Epithelial cell of esophagus (primary cell): ENCODE data around the gene TMEM119.
"Not testable (repeated sequence)": the region's sequence is repeated elsewhere in the genome, so short reads cannot be mapped to it uniquely, and the experiment has no call there.

ENCODE experiments used
- DNase-seq: peaks from one replicate; pipeline ENCODE4 v3.0.0; 2010; ENCODE audit warnings: low read depth
- H3K4me3 ChIP-seq: 2 replicates; pipeline ENCODE4 v1.5.1; 2011; ENCODE audit warnings: mild to moderate bottlenecking, low read length, control low read depth
- TF ChIP-seq, protein P1 (sequence below): IDR thresholded peaks from 2 replicates; pipeline ENCODE4 v1.5.1; 2011; ENCODE audit warnings: low read depth, mild to moderate bottlenecking, low read length, control low read depth, inconsistent platforms; ENCODE audit not compliant: insufficient read depth; ENCODE audit errors: missing control alignments

The TMEM119 gene

DNA sequence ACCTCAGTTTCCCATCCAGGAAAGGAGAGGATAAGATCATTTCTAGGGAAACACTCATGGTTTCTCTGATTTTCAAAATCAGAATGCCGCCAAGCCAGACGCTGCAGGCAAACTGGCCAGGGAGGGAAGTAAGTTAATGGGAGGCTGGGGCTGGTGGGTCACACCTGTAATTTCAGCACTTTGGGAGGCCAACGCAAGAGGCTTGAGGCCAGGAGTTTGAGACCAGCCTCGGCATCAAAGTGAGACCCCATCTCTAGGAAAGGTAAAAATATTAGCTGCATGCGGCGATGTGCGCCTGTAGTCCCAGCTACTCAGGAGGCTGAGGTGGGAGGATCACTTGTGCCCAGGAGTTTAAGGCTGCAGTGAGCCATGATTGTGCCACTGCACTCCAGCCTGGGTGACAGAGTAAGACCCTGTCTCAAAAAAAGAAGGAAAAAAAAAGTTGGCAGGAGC lies 35.2 kb upstream of the TMEM119 start:
- TF ChIP-seq, protein P1, sequence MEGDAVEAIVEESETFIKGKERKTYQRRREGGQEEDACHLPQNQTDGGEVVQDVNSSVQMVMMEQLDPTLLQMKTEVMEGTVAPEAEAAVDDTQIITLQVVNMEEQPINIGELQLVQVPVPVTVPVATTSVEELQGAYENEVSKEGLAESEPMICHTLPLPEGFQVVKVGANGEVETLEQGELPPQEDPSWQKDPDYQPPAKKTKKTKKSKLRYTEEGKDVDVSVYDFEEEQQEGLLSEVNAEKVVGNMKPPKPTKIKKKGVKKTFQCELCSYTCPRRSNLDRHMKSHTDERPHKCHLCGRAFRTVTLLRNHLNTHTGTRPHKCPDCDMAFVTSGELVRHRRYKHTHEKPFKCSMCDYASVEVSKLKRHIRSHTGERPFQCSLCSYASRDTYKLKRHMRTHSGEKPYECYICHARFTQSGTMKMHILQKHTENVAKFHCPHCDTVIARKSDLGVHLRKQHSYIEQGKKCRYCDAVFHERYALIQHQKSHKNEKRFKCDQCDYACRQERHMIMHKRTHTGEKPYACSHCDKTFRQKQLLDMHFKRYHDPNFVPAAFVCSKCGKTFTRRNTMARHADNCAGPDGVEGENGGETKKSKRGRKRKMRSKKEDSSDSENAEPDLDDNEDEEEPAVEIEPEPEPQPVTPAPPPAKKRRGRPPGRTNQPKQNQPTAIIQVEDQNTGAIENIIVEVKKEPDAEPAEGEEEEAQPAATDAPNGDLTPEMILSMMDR, result no peak
- no peak for DNase-seq
- H3K4me3 ChIP-seq, result no peak overlapping the region

DNA sequence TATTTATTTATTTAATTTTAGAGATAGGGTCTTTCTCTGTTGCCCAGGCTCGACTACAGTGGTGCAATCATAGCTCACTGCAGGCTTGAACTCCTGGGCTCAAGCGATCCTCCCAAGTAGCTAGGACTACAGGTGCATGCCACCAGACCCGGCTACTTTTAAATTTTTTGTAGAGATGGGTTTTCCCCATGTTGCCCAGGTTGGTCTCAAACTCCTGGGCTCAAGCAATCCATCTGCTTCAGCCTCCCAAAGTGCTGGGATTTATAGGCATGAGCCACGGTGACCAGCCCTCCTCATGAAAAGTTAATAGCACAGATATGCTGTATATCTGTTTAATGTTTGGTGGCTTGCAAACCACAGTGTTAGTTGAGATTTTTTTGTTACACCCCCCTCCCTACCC lies 33.4 kb upstream of the TMEM119 start:
- H3K4me3 ChIP-seq, DNase-seq: not testable (repeated sequence)

DNA sequence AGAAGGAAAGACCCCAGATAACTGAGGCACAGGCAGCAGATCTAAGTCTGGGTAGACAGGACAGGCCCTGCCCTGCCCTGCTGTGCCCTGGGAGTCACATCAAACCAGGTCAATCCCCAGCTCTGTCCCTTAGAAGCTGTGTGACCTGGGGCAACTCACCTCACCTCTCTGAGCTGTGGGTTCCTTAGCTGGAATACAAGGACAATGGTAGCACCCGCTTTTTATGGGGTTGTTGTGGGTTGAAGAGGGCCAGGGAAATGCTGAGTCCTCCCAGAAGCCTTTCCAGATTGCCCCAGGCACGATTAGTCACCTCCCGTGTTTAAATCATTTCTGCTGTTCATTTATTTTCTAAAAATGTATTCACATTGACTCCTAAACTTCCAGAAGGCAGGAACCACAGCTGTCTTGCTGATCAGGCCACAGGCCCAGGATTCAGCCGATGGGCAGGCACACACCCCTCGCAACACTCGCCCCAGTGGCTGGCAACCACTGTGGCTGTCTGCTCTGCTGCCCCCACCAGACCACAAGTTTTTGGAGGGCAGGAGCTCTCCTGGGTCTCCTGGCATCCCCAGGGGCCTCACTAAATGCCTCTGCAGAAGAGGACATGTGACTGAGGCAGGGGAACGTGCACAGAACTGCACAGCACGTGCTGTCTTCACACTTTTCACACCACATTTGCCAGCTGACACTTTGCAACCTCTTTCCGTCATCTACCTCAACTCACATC lies 32.8 kb upstream of the TMEM119 start:
- no peak overlapping the region for H3K4me3 ChIP-seq
- peak; percentile 93 for DNase-seq

DNA sequence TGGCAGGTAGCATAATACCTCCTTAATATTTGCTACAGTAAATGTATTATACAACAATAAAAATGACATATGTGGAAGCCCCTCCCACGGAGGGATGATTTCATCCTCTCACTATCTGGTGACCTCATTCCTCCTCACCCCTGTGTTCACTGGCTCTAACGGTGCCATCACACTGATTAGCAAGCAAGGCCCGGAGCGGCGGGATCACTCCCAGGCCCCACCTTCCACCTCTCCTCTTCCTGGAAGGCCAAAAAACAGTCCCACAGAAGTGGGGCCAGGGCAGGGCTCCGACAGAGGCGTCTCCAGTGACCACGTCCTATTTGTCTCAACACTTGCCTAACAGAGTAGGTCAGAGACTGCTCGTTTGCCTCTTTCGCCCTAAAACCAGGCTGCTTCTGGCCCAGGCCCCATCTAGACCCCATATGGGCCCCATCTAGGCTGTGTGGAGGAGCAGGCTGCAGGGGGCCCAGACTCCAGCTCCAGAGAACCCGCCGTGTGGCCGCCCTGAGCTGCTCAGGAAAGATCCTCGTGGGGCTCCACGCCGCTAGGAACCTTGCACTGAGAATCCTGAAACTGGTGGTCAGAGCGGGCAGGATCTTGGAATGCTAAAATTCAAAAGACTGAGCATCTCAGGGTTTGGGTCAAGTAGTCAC lies 32.1 kb upstream of the TMEM119 start:
- peak; percentile 93 for DNase-seq
- H3K4me3 ChIP-seq, result no peak overlapping the region
- TF ChIP-seq, protein P1, result no peak

More for the DNA sequence above, 32.8 kb upstream of the TMEM119 start:
- TF ChIP-seq, protein P1, result no peak

DNA sequence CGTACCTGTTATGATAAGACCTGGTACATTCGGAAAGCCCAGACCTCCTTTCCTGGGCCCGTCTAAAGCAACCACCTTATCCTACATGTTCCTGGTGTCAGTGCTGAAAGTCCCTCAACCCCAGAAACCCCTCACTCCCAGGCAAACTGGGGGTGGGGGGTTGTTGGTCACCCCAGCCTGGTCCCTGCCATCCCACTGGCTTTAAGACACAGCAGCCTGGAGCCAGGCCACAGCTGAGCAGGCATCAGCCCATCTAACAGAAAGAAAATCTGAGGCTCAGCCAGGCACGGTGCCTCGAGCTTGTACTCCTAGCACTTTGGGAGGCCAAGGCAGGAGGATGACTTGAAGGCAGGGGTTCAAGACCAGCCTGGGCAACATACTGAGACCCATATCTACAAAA lies 31.3 kb upstream of the TMEM119 start:
- H3K4me3 ChIP-seq, result no peak overlapping the region
- no peak for DNase-seq
- TF ChIP-seq, protein P1, result no peak

DNA sequence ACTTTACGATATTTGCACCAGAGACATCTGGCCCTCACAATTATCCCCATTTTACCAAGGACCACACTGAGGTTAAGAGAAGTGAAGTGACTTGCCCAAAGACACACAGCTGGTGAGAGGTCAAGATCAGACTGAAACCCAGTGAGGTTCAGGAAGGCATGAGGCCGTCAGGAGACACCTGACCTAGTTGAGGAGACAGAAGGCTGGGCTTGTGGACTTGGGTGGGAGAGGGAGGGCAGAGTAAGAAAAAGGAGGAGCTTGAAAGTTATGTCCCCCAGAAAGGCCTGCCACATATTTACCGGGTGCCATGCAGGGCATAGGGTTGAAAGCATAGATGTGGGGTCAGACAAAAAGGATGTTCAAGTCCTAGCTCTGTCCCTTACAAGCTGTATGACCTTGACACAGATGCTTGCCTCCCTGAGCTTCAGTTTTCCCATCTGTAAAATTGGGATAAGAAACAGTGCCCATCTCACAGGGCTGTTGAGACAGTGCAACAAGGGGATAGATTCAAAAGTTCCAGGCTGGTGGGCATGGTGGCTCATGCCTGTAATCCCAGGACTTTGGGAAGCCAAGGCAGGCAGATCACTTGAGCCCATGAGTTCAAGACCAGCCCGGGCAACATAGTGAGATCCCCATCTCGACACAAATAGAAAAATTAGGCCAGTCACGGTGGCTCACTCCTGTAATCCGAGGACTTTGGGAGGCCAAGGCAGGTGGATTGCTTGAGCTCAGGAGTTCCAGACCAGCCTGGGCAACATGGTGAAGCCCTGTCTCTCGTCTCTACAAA lies 29.4 kb upstream of the TMEM119 start:
- no peak overlapping the region for H3K4me3 ChIP-seq
- no peak for DNase-seq
- TF ChIP-seq, protein P1, result no peak

DNA sequence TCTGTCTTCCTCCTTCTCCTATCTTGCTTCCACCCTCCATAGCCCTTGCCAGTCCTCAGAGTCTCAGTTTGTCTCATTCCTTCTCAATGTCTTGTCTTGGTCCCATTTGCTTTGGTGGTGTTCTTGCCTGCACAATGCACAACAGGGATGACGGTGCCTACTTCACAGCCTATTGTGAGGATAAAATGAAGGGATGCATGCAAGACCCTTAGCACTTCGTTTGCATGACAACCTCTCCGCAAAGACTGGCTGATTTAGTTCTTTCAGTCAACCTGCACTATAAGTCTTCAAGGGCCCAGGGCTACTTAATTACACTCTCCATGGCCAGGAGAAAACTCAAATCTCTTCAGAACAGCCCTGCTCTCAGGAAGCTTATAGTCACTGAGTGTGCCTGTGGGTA lies 27.3 kb upstream of the TMEM119 start:
- TF ChIP-seq, protein P1, result no peak
- no peak overlapping the region for H3K4me3 ChIP-seq
- DNase-seq, result no peak
